Transverse colon (tissue), 4 donors: ENCODE data around the gene UBA6.

Experiments
- CTCF ChIP-seq, 5 experiments: fragments of 200-600 bp in 3 of 5; fragments of 450-650 bp in 2 of 5; sonication (generic) in 3 of 5; IDR thresholded peaks; 1 replicate in 2 of 5; 2 replicates in 3 of 5; pipeline ENCODE4 v1.5.1; 2016 to 2017; ENCODE audit warnings: antibody characterized with exemption in 5 of 5, inconsistent platforms in 3 of 5, mild to moderate bottlenecking in 2 of 5, moderate library complexity in 1 of 5
- EP300 ChIP-seq: sonication (generic); formaldehyde crosslinking; IDR thresholded peaks from one replicate; pipeline ENCODE4 v1.6.1; 2017; ENCODE audit warnings: antibody characterized with exemption, low read depth
- POLR2AphosphoS5 ChIP-seq, 3 donors: sonication (generic); formaldehyde crosslinking; IDR thresholded peaks; one replicate each; pipeline ENCODE4 v1.6.1; 2016; ENCODE audit warnings: antibody characterized with exemption in 3 of 3

- TF ChIP-seq CTCF (IDR thresholded peaks at IDR 0.05) (no peak), EP300 (no peak), POLR2AphosphoS5 (IDR thresholded peaks at IDR 0.05) (no peak)
Measured at GRCh38 chr4:67680581-67681222, 20.3 kb downstream of the UBA6 start.
